Small intestine (tissue), 7 donors: Measurements from ENCODE around the gene ADAMTS13. TPM values are rescaled to one million over a fixed set of nuclear protein-coding genes. Genes with fewer than 3 reads are reported as not detected.

ENCODE experiments used
- DNase-seq, 2 donors: peaks; one replicate each; pipeline versions ENCODE4 v3.0.0 to v3.0.0-alpha.2; 2013
- FAIRE-seq: peaks from 2 replicates; lab custom pipeline; 2012; peaks lifted over from hg19 to GRCh38; lab: Jason Lieb, UNC
- H3K27ac ChIP-seq, 3 donors: one replicate each; pipeline ENCODE4 v1.5.1; 2013; ENCODE audit warnings: low read length in 2 of 3, mild to moderate bottlenecking in 2 of 3, control low read depth in 1 of 3, inconsistent platforms in 1 of 3, low read depth in 1 of 3, moderate library complexity in 1 of 3
- H3K27me3 ChIP-seq, 3 donors: one replicate each; pipeline ENCODE4 v1.6.1; 2013; ENCODE audit warnings: low read length in 3 of 3, inconsistent platforms in 1 of 3; ENCODE audit not compliant: control insufficient read depth in 3 of 3, insufficient read depth in 3 of 3
- H3K36me3 ChIP-seq, 3 donors: one replicate each; pipeline ENCODE4 v1.6.1; 2013; ENCODE audit warnings: low read length in 3 of 3, inconsistent platforms in 1 of 3, low read depth in 1 of 3, mild to moderate bottlenecking in 1 of 3, moderate library complexity in 1 of 3; ENCODE audit not compliant: control insufficient read depth in 3 of 3, insufficient read depth in 2 of 3
- H3K4me1 ChIP-seq, 3 donors: one replicate each; pipeline ENCODE4 v1.6.1; 2013; ENCODE audit warnings: low read length in 2 of 3, inconsistent platforms in 1 of 3, low read depth in 1 of 3, mild to moderate bottlenecking in 1 of 3, moderate library complexity in 1 of 3; ENCODE audit not compliant: control insufficient read depth in 3 of 3, insufficient read depth in 2 of 3
- H3K4me3 ChIP-seq, 3 donors: one replicate each; pipeline ENCODE4 v1.5.1; 2013; ENCODE audit warnings: low read length in 3 of 3, control low read depth in 1 of 3, inconsistent platforms in 1 of 3, low read depth in 1 of 3, mild to moderate bottlenecking in 1 of 3, moderate library complexity in 1 of 3
- H3K9me3 ChIP-seq, 2 donors: one replicate each; pipeline ENCODE4 v1.6.1; 2013; ENCODE audit warnings: low read depth in 1 of 2, low read length in 1 of 2; ENCODE audit not compliant: control insufficient read depth in 2 of 2, insufficient read depth in 1 of 2
- WGBS, 3 donors: extraction: QIAGEN DNeasy Blood & Tissue Kit; methylation state at CpG; one replicate each; pipeline ENCODE4 v1.1.7; 2013; 5-methylcytosine and 5-hydroxymethylcytosine counted together
- polyA plus RNA-seq, 4 donors: library from polyadenylated mRNA; stranded (reverse) in 3 of 4; unstranded in 1 of 4; fragments of 200-250 nt in 3 of 4; fragments of 120-200 nt in 1 of 4; gene quantifications; one replicate each; pipeline versions ENCODE4 v1.2.1 to v1.2.3, GENCODE V29; 2013
- donor health status: healthy with polysubstance abuse.
- donor health status: control.
- donor health status: control.
- donor health status: Bipolar disorder and iron deficiency.
- donor health status: healthy.

ADAMTS13 gene
- polyA plus RNA-seq, 4 donors: 2.4 to 16.8 (median 7.4) TPM

- no peak overlapping the region for H3K27ac ChIP-seq
- FAIRE-seq: no peak
- H3K4me1 ChIP-seq: peaks cover 0 to 8% (median 0%) of the 10 kb centered on the region in 3 donors
- DNase-seq: no peak
- 79 to 86% (median 83%) methylated on average over 27 of the region's 27 CpGs for WGBS, 3 donors
- no peak overlapping the region for H3K4me3 ChIP-seq
- no peaks in the 10 kb centered on the region for H3K36me3 ChIP-seq
- H3K27me3 ChIP-seq: peaks cover 0 to 28% (median 0%) of the 10 kb centered on the region in 3 donors
- H3K9me3 ChIP-seq: no peaks in the 10 kb centered on the region
Observed at GRCh38 chr9:133476036-133476931, 54.1 kb downstream of the ADAMTS13 start.

GRCh38 chr9:133476941-133477340 is 54.8 kb downstream of the ADAMTS13 start:
- DNase-seq: no peak
- FAIRE-seq: no peak
- WGBS, 3 donors: 91 to 96% (median 93%) methylated on average over 20 to 21 of the region's 21 CpGs
- Histone ChIP-seq H3K4me1 (peaks cover 0 to 8% (median 0%) of the 10 kb centered on the region in 3 donors), H3K9me3 (no peaks in the 10 kb centered on the region), H3K36me3 (no peaks in the 10 kb centered on the region), H3K27ac (no peak overlapping the region), H3K4me3 (no peak overlapping the region), H3K27me3 (peaks cover 0 to 28% (median 0%) of the 10 kb centered on the region in 3 donors)

GRCh38 chr9:133477461-133477860 is 55.3 kb downstream of the ADAMTS13 start:
- Histone ChIP-seq H3K9me3 (no peaks in the 10 kb centered on the region), H3K27me3 (peaks cover 0 to 31% (median 0%) of the 10 kb centered on the region in 3 donors), H3K27ac (no peak overlapping the region), H3K4me1 (peaks cover 0 to 8% (median 0%) of the 10 kb centered on the region in 3 donors), H3K36me3 (no peaks in the 10 kb centered on the region), H3K4me3 (no peak overlapping the region)
- WGBS, 3 donors: 67 to 88% (median 72%) methylated on average over 4 of the region's 4 CpGs
- FAIRE-seq (no peak), DNase-seq (no peak)

- no peaks in the 10 kb centered on the region for H3K9me3 ChIP-seq
- peak overlapping the region; percentile 22 to 56 (median 25) for H3K4me3 ChIP-seq
- H3K27me3 ChIP-seq: peaks cover 0 to 31% (median 0%) of the 10 kb centered on the region in 3 donors
- DNase-seq (peak in 1 of 2 donors; percentile 17), FAIRE-seq (no peak)
- H3K36me3 ChIP-seq: no peaks in the 10 kb centered on the region
- 28 to 34% (median 32%) methylated on average over 15 to 17 of the region's 17 CpGs for WGBS, 3 donors
- peaks cover 0 to 8% (median 0%) of the 10 kb centered on the region in 3 donors for H3K4me1 ChIP-seq
- H3K27ac ChIP-seq: peak overlapping the region in 1 of 3 donors; percentile 39
Observed at GRCh38 chr9:133477992-133478850, 56.1 kb downstream of the ADAMTS13 start.

- Histone ChIP-seq H3K9me3 (no peaks in the 10 kb centered on the region), H3K27ac (peak within 1 kb of the TSS in 1 of 3 donors; percentile 39), H3K36me3 (no peaks in the 10 kb centered on the region), H3K4me3 (peak within 1 kb of the TSS; percentile 22 to 56 (median 25)), H3K27me3 (peaks cover 0 to 31% (median 0%) of the 10 kb centered on the region in 3 donors), H3K4me1 (peaks cover 0 to 8% (median 0%) of the 10 kb centered on the region in 3 donors)
- DNase-seq: peak; percentile 76 to 84
- 0 to 1% (median 1%) methylated on average over 74 to 84 of the region's 84 CpGs for WGBS, 3 donors
- no peak for FAIRE-seq
Observed at GRCh38 chr9:133478851-133479711, 56.9 kb downstream of the ADAMTS13 start, which contains the start of gene SLC2A6. Gene SLC2A6 (minus strand): TSS chr9:133479099. CDS start chr9:133479059, 40 bp downstream.

- H3K4me1 ChIP-seq: peaks cover 0 to 11% (median 0%) of the 10 kb centered on the region in 3 donors
- H3K9me3 ChIP-seq: no peaks in the 10 kb centered on the region
- no peak for DNase-seq
- 79 to 85% (median 80%) methylated on average over 9 of the region's 9 CpGs for WGBS, 3 donors
- FAIRE-seq: no peak
- no peak overlapping the region for H3K27ac ChIP-seq
- H3K36me3 ChIP-seq: no peaks in the 10 kb centered on the region
- H3K4me3 ChIP-seq: no peak overlapping the region
- H3K27me3 ChIP-seq: peaks cover 0 to 22% (median 0%) of the 10 kb centered on the region in 3 donors
Observed at GRCh38 chr9:133483611-133484010, 61.4 kb downstream of the ADAMTS13 start.

GRCh38 chr9:133484671-133485437 is 62.7 kb downstream of the ADAMTS13 start:
- H3K4me3 ChIP-seq: no peak overlapping the region
- DNase-seq: no peak
- no peaks in the 10 kb centered on the region for H3K36me3 ChIP-seq
- peaks cover 0 to 12% (median 0%) of the 10 kb centered on the region in 3 donors for H3K27me3 ChIP-seq
- H3K9me3 ChIP-seq: no peaks in the 10 kb centered on the region
- no peak overlapping the region for H3K27ac ChIP-seq
- FAIRE-seq: no peak
- peaks cover 0 to 5% (median 0%) of the 10 kb centered on the region in 3 donors for H3K4me1 ChIP-seq
- 54 to 65% (median 56%) methylated on average over 20 to 22 of the region's 22 CpGs for WGBS, 3 donors
